H1 (cell line): Measurements from ENCODE around the gene RIMBP2. TPM values are rescaled to one million over a fixed set of nuclear protein-coding genes. Genes with fewer than 3 reads are reported as not detected.
A peak's percentile ranks its signal among the peaks of the same experiment; 100 is the strongest.

Experiments
- CHD2 ChIP-seq: IDR thresholded peaks from 2 replicates; pipeline ENCODE4 v1.6.1; 2012; ENCODE audit warnings: low read length, improper control_type of control experiment
- GTF2F1 ChIP-seq: IDR thresholded peaks from 2 replicates; pipeline ENCODE4 v1.6.1; 2012; ENCODE audit warnings: low read depth, low read length, improper control_type of control experiment, borderline replicate concordance
- PHF8 ChIP-seq: fragments of 200-600 bp; sonication (generic); conservative IDR thresholded peaks from 2 replicates; pipeline ENCODE4 v1.7.1; 2012; ENCODE audit warnings: low read depth, mild to moderate bottlenecking, inconsistent platforms, low read length, moderate library complexity
- SIN3A ChIP-seq, 2 experiments: IDR thresholded peaks in 1 of 2; conservative IDR thresholded peaks in 1 of 2; 2 replicates each; pipeline ENCODE4 v1.6.1; 2011 to 2012; ENCODE audit warnings: low read length in 2 of 2, improper control_type of control experiment in 1 of 2, low read depth in 1 of 2, mild to moderate bottlenecking in 1 of 2
- SIRT6 ChIP-seq: IDR thresholded peaks from one replicate; pipeline ENCODE4 v1.7.1; 2012; ENCODE audit warnings: low read length, inconsistent platforms
- polyA plus RNA-seq, 7 experiments: library from polyadenylated mRNA; depleted of rRNA in 3 of 7; stranded (reverse) in 5 of 7; unstranded in 2 of 7; fragments of >200 nt in 5 of 7; fragments of 200-250 nt in 2 of 7; gene quantifications; 1 replicate in 5 of 7; 2 replicates in 1 of 7; 4 replicates in 1 of 7; pipeline versions ENCODE4 v1.2.1 to v1.2.3, GENCODE V29; 2011 to 2013; ENCODE audit warnings: missing spikeins in 2 of 7, mixed read lengths in 2 of 7
- total RNA-seq: library from RNA; stranded (reverse); fragmentation: NEBNext Ultra II Directional; extraction: Animal tissue kit (Norgen Biotek cat#: 25700); gene quantifications from 2 replicates; pipeline ENCODE4 v1.2.1, GENCODE V29; 2021

Gene RIMBP2
- total and polyA plus RNA-seq, 2 of the 8 experiments (the other 6 are each of a cell fraction or from before 2014, with no cell fraction given): 0.18 to 0.65 TPM

GRCh38 chr12:130715998-130716968, at the start of gene RIMBP2 (continued):
- TF ChIP-seq GTF2F1 (no peak), CHD2 (no peak), PHF8 (no peak), SIN3A (conservative IDR thresholded peaks at IDR 0.05 in 1 of 2, IDR thresholded peaks at IDR 0.05 in 1 of 2; ENCODE audit: low read depth in 1 of 2, low read length in 2 of 2) (peak in 1 of 2 experiments; percentile 51; a peak in 2 of 4 replicates), SIRT6 (no peak)
